ENCODE measurements around the gene ZFPM1.

The ZFPM1 gene

GRCh38 chr16:88495268-88495772 is 42.2 kb downstream of the ZFPM1 start:
- in situ Hi-C loops (cut with MboI; ENCODE audit: low sequenced_read_pairs), result no loop called here

- in situ Hi-C loops (cut with MboI; ENCODE audit: low sequenced_read_pairs), result no loop called here
Observed at GRCh38 chr16:88497561-88498462, 44.7 kb downstream of the ZFPM1 start.

GRCh38 chr16:88498576-88499208 is 45.6 kb downstream of the ZFPM1 start:
- in situ Hi-C loops (cut with MboI; ENCODE audit: low sequenced_read_pairs), result no loop called here

GRCh38 chr16:88499292-88499691 is 46.2 kb downstream of the ZFPM1 start:
- in situ Hi-C loops (cut with MboI; ENCODE audit: low sequenced_read_pairs), result no loop called here

- in situ Hi-C loops (cut with MboI; ENCODE audit: low sequenced_read_pairs), result no loop called here
Observed at GRCh38 chr16:88499836-88500251, 46.8 kb downstream of the ZFPM1 start.

GRCh38 chr16:88500255-88500661 is 47.2 kb downstream of the ZFPM1 start:
- in situ Hi-C loops (cut with MboI; ENCODE audit: low sequenced_read_pairs), result no loop called here

GRCh38 chr16:88502371-88502770 is 49.3 kb downstream of the ZFPM1 start:
- in situ Hi-C loops (cut with MboI; ENCODE audit: low sequenced_read_pairs), result no loop called here

- in situ Hi-C loops (cut with MboI; ENCODE audit: low sequenced_read_pairs), result no loop called here
Observed at GRCh38 chr16:88502776-88503280, 49.7 kb downstream of the ZFPM1 start.

- in situ Hi-C loops (cut with MboI; ENCODE audit: low sequenced_read_pairs), result no loop called here
Observed at GRCh38 chr16:88503374-88503770, 50.3 kb downstream of the ZFPM1 start.

GRCh38 chr16:88503771-88504488 is 50.9 kb downstream of the ZFPM1 start:
- in situ Hi-C loops (cut with MboI; ENCODE audit: low sequenced_read_pairs), result no loop called here

- in situ Hi-C loops (cut with MboI; ENCODE audit: low sequenced_read_pairs), result no loop called here
Observed at GRCh38 chr16:88504489-88505404, 51.7 kb downstream of the ZFPM1 start.

GRCh38 chr16:88505405-88506082 is 52.5 kb downstream of the ZFPM1 start:
- in situ Hi-C loops (cut with MboI; ENCODE audit: low sequenced_read_pairs), result no loop called here

- in situ Hi-C loops (cut with MboI; ENCODE audit: low sequenced_read_pairs), result no loop called here
Observed at GRCh38 chr16:88506723-88507122, 53.6 kb downstream of the ZFPM1 start.

GRCh38 chr16:88507231-88507743 is 54.2 kb downstream of the ZFPM1 start:
- in situ Hi-C loops (cut with MboI; ENCODE audit: low sequenced_read_pairs), result no loop called here

GRCh38 chr16:88508376-88508867 is 55.3 kb downstream of the ZFPM1 start:
- in situ Hi-C loops (cut with MboI; ENCODE audit: low sequenced_read_pairs), result no loop called here

- in situ Hi-C loops (cut with MboI; ENCODE audit: low sequenced_read_pairs), result no loop called here
Observed at GRCh38 chr16:88508868-88509748, 56.0 kb downstream of the ZFPM1 start.

- in situ Hi-C loops (cut with MboI; ENCODE audit: low sequenced_read_pairs), result no loop called here
Observed at GRCh38 chr16:88509749-88510069, 56.6 kb downstream of the ZFPM1 start.
